HG03196 (cell line): ENCODE measurements around the gene TMCO5A.

Source experiments
- ATAC-seq: cut with Tn5 transposase; IDR thresholded peaks from one replicate; pipeline ENCODE4 v1.9.1; 2021; ENCODE audit not compliant: unreplicated experiment

TMCO5A gene

DNA sequence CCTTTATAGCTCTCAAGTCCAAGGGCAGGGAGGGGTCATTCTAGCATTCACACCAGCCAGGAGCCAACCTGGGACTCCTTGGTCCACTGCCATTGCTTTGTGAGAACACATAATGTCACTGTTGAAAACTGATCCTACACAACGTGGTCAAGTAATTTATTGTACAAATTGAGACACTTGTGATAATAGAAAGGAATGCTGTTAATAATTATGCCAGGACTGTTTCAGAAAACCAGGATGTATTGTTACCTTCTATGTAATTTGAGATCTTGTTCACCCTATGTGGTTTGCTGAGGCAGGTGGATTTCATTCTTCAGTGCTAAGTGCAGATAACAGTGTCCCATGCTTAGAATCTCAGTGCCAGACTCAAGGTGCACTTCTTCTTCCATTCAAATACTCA is 33.3 kb downstream of the TMCO5A start:
- ATAC-seq, result no peak

DNA sequence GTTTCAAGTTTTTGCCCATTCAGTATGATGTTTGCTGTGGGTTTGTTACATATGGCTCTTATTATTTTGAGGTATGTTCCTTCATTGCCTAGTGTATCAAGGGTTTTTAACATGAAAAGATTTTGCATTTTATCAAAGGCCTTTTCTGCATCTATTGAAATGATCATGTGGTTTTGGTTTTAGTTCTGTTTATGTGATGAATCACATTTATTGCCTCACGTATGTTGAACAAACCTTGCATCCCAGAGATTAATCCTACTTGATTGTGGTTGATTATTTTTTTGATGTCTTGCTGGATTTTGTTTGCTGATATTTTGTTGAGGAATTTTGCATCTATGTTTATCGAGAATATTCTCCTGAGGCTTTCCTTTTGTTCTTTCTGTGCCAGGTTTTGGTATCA is 39.4 kb downstream of the TMCO5A start:
- ATAC-seq, result no peak

DNA sequence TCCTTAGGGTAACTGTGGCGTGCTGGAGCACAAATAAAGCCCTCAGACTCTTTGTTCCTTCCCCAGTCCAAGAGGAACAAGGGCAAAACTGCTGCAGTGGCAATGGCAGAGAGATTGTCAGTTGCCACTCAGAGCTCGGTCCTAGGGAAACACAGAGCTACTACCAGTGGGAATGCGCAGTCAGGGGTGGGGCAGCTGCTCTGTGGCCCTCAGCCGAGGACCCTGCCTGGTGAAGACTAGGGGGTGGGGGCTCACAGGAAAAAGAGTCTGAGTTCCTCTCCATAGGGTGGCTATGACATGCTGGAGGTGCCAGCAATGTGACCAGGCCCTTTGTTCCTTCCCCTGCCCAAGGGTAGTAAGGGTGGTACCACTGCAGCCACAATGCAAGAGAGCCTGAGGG is 43.8 kb downstream of the TMCO5A start:
- ATAC-seq, result no peak

DNA sequence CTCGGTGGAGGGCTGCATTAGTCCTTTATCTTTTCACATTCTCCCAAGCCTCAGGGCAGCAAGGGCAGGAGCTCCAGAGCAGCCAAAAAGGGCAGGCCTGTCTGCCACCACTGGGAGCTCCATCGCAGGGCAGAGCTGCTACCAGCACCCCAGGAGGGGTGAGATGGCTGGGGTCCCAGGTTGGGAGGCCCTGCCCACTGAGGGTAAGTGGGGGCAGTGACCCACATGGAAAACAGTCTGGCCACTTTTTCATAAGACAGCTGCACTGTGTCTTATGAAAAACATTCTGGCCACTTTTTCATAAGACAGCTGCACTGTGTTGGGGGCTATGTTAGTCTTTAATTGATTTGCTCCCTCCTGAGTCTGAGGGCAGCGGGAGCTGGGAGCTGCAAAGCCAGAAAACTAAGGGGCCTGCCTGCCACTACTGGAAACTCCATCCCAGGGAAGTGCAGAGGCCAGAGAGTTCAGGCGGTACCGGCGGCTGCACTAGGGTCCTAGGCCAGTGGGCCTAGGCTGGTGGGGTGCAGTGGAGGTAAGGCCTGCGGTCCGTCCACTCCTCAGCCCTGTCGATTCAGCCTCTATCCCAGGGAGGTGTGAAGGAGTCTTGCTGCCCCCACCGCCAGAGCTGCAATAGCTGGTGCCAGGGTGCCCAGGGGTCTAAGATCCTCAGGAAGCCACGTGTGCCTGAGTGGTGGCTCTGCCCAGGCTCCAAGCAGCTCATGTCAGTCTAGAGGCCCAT is 45.4 kb downstream of the TMCO5A start:
- ATAC-seq, result no peak

DNA sequence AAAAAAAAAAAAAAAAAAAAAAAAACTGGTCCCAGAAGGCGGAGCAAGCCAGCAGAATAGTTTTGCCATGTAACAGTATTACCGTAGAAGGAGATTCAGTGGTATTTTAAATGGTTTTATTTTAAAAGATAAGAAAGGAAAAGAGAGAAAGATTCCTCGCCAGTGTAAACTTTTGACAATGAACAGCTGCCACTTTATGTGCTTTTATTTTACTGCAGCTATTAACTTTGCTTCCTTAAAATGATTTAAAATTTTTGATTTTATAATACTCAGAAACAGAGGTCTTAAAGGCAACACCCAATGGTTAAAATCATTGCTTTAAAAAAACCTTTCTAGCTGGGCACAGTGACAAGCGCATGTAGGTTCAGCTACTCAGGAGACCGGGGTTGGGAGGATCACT is 46.8 kb downstream of the TMCO5A start:
- no peak for ATAC-seq

DNA sequence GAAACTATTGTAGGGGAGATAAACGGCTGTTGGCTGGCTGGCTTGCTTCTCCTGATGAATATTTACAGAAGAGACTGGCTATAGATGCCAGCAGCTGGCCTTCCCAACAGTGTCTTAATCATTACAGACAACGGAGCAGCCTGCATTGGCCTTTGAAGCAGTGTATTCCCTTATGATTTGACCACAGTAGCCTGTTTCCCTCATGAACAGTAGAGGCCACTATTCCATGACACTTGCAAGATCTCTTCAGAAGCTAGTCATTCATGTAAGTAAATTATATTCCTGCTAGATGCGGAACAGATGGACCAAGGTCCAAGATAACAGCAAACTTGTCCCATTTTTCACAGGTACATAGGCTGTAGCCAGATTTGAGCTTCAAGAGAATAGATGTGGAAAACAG is 47.3 kb downstream of the TMCO5A start:
- ATAC-seq, result no peak

DNA sequence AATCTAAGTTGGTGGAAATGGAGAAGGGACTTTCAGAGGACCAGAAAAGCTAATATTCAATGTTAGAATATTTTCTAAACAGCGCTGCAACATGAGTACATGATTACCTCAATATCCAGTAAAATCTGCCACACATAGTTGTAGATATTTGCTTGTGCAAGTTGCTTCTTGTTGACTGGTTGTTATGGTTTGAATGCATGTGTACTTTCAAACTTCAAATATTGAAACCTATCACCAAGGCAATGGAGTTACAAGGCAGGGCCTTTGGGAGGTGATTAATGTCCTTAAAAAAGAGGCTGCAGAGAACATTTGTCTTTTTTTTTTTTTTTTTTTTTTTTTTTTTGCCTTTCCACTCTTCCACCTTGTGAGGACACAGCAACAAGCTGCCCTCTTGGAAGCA is 49.9 kb downstream of the TMCO5A start:
- no peak for ATAC-seq

DNA sequence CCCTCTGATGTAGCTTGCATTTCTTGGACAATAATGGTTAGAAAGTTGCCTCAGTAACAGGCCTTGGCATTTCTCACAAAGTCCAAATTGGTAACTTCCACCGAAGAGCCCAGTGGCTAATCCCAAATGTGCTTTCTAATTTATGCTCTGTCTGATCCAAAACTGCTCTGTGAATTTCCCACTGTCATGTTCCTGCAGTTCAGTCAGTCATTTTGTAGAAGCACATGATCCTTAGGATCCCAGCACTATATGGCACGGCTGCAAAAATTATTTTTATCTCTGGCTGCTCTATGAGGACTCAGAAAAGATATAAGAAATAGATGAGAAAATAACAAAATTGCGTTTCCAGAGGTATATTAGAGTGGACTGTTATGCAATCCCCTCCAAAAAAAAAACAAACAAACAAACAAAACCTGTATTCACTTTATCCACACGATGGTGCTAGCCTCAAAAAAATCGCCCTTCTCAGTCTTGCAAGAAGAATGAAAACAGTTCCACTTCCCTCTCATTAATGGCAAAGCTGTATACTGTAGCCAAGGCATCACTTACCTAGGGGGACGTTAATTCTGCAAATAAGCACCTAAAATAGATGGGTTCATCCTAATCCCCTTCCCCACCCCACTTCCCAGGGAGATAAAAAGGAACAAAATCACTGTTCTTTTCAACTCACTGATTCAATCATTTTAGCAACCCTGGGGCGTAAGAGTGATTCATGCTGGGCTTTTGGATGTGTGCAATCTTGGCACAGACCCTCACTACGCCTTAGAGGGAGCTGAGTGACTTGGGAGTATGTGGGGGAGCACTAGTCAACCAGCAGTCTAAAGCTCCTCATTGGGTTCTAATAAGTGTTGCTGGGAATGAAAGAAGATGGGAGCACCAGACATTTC is 61.3 kb downstream of the TMCO5A start:
- no peak for ATAC-seq
